Stomach (tissue), 9 donors: ENCODE measurements around the gene NKX1-2. TPM values are rescaled to one million over a fixed set of nuclear protein-coding genes. Genes with fewer than 3 reads are reported as not detected.

ENCODE experiments used
- DNase-seq, 2 donors: peaks; one replicate each; pipeline versions ENCODE4 v3.0.0 to v3.0.0-alpha.2; 2013 to 2019
- H3K27ac ChIP-seq, 5 donors: fragments of 200-600 bp in 4 of 5; sonication (generic) in 4 of 5; one replicate each; pipeline ENCODE4 v1.5.1; 2013 to 2019; ENCODE audit warnings: mild to moderate bottlenecking in 1 of 5, moderate library complexity in 1 of 5
- H3K27me3 ChIP-seq, 3 donors: fragments of 200-600 bp; sonication (generic); one replicate each; pipeline ENCODE4 v1.5.1; 2017 to 2019; ENCODE audit warnings: mixed run types in 1 of 3
- H3K36me3 ChIP-seq, 4 donors: fragments of 200-600 bp; sonication (generic); 1 replicate in 3 of 4; 2 replicates in 1 of 4; pipeline ENCODE4 v1.5.1; 2016 to 2019
- H3K4me1 ChIP-seq, 4 donors: fragments of 200-600 bp; sonication (generic); one replicate each; pipeline ENCODE4 v1.5.1; 2016 to 2019
- H3K4me3 ChIP-seq, 4 donors: fragments of 200-600 bp; sonication (generic) in 3 of 4; one replicate each; pipeline ENCODE4 v1.5.1; 2016 to 2019; ENCODE audit warnings: mild to moderate bottlenecking in 1 of 4
- H3K9me3 ChIP-seq, 4 donors: fragments of 200-600 bp; sonication (generic); one replicate each; pipeline ENCODE4 v1.5.1; 2016 to 2019
- EP300 ChIP-seq: sonication (generic); formaldehyde crosslinking; IDR thresholded peaks from one replicate; pipeline ENCODE4 v1.6.1; 2017; ENCODE audit warnings: antibody characterized with exemption
- POLR2A ChIP-seq, 4 donors: fragments of 450-650 bp; IDR thresholded peaks; one replicate each; pipeline ENCODE4 v1.6.1; 2016; ENCODE audit warnings: antibody characterized with exemption in 4 of 4, control low read depth in 2 of 4, mild to moderate bottlenecking in 1 of 4, moderate library complexity in 1 of 4
- POLR2AphosphoS5 ChIP-seq, 3 donors: sonication (generic); formaldehyde crosslinking; IDR thresholded peaks; one replicate each; pipeline ENCODE4 v1.6.1; 2016; ENCODE audit warnings: antibody characterized with exemption in 3 of 3
- WGBS, 5 donors: extraction: QIAGEN DNeasy Blood & Tissue Kit in 3 of 5; methylation state at CpG; one replicate each; pipeline versions ENCODE4 v1.1.5 to v1.1.7; 2013 to 2018; 5-methylcytosine and 5-hydroxymethylcytosine counted together
- intact Hi-C: fragments of 100-400 bp; cut with DNase I; formaldehyde crosslinking; loops from one replicate; pipeline ENCODE4 v1.15.1; 2023; ENCODE audit warnings: low total_unique reads
- polyA plus RNA-seq, 3 donors: library from polyadenylated mRNA; stranded (reverse); fragments of 200-250 nt; gene quantifications; one replicate each; pipeline ENCODE4 v1.2.3, GENCODE V29; 2013
- total RNA-seq, 5 donors: library from RNA; depleted of rRNA; stranded (reverse); fragments of >200 nt; gene quantifications; one replicate each; pipeline versions ENCODE4 v1.1.0 to v1.2.3, GENCODE V29; 2014 to 2016
- TF ChIP-seq, protein P1 (sequence below), 7 experiments: fragments of 450-650 bp in 4 of 7; fragments of 200-600 bp in 3 of 7; sonication (generic) in 3 of 7; IDR thresholded peaks; one replicate each; pipeline ENCODE4 v1.5.1; 2016 to 2019; ENCODE audit warnings: antibody characterized with exemption in 7 of 7, control low read depth in 2 of 7, mild to moderate bottlenecking in 1 of 7
- donor health status: healthy with polysubstance abuse.
- donor health status: Bipolar disorder and iron deficiency.
- donor health status: healthy.

NKX1-2 gene
- total and polyA plus RNA-seq, 8 donors, result 0.10 TPM; not detected in 7

DNA sequence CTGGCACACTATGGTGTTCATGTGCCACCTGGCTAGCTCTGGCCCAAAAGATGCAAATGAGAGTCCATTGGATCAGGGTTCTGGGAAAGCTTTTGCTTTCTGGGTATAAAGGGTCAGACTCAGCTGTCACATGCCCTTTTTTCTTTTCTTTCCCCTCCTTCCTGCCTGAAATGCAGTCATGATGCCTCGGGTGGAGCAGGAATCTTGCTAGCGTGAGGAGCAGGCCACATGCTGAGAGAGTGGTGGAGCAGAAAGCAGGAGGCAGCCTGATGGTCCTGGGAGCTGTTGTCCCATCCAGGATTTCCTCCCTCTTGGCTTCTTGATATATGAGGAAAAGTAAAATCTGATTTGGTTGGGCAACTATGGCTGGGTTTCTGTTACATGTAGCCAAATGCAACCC lies 9.1 kb upstream of the NKX1-2 start:
- H3K9me3 ChIP-seq, result no peaks in the 10 kb centered on the region
- intact Hi-C loops, result no loop called here
- no peak for TF ChIP-seq EP300
- no peak for TF ChIP-seq POLR2AphosphoS5 (IDR thresholded peaks at IDR 0.05)
- TF ChIP-seq POLR2A (IDR thresholded peaks at IDR 0.05), result no peak
- TF ChIP-seq, protein P1, sequence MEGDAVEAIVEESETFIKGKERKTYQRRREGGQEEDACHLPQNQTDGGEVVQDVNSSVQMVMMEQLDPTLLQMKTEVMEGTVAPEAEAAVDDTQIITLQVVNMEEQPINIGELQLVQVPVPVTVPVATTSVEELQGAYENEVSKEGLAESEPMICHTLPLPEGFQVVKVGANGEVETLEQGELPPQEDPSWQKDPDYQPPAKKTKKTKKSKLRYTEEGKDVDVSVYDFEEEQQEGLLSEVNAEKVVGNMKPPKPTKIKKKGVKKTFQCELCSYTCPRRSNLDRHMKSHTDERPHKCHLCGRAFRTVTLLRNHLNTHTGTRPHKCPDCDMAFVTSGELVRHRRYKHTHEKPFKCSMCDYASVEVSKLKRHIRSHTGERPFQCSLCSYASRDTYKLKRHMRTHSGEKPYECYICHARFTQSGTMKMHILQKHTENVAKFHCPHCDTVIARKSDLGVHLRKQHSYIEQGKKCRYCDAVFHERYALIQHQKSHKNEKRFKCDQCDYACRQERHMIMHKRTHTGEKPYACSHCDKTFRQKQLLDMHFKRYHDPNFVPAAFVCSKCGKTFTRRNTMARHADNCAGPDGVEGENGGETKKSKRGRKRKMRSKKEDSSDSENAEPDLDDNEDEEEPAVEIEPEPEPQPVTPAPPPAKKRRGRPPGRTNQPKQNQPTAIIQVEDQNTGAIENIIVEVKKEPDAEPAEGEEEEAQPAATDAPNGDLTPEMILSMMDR (IDR thresholded peaks at IDR 0.05), result no peak
- peaks cover 0 to 10% (median 8%) of the 10 kb centered on the region in 4 donors for H3K4me1 ChIP-seq
- 63 to 74% (median 71%) methylated on average over 2 of the region's 2 CpGs for WGBS, 5 donors
- no peak overlapping the region for H3K27ac ChIP-seq
- H3K27me3 ChIP-seq, result peaks cover 0 to 31% (median 7%) of the 10 kb centered on the region in 3 donors
- DNase-seq, result no peak
- no peaks in the 10 kb centered on the region for H3K36me3 ChIP-seq
- H3K4me3 ChIP-seq, result no peak overlapping the region

DNA sequence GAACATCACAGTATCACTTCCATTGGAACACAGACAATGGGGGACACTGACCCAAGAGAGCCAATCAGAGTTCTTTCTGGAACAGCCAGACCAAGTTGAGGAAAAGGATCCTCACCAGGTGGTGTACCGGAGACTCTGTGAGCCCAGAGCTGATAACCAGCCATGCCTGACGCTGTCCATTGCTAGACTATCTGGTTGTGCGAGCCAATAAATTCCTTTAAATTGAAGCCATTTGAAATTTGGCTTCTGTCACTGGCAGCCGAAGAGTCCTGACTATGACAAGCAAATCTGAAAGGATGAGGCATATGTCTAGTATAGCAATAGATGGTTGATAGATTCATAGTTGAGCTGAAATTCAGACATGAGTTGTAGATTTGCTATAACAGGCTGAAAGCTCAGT lies 8.6 kb upstream of the NKX1-2 start:
- TF ChIP-seq POLR2AphosphoS5 (IDR thresholded peaks at IDR 0.05) (no peak), EP300 (no peak), POLR2A (IDR thresholded peaks at IDR 0.05) (no peak)
- TF ChIP-seq, protein P1 (IDR thresholded peaks at IDR 0.05), result no peak
- DNase-seq, result no peak
- 89 to 98% (median 93%) methylated on average over 4 of the region's 4 CpGs for WGBS, 5 donors
- H3K4me1 ChIP-seq, result peaks cover 0 to 10% (median 8%) of the 10 kb centered on the region in 4 donors
- peaks cover 0 to 35% (median 10%) of the 10 kb centered on the region in 3 donors for H3K27me3 ChIP-seq
- no peak overlapping the region for H3K27ac ChIP-seq
- intact Hi-C loops, result no loop called here
- H3K36me3 ChIP-seq, result no peaks in the 10 kb centered on the region
- H3K9me3 ChIP-seq, result no peaks in the 10 kb centered on the region
- H3K4me3 ChIP-seq, result no peak overlapping the region

DNA sequence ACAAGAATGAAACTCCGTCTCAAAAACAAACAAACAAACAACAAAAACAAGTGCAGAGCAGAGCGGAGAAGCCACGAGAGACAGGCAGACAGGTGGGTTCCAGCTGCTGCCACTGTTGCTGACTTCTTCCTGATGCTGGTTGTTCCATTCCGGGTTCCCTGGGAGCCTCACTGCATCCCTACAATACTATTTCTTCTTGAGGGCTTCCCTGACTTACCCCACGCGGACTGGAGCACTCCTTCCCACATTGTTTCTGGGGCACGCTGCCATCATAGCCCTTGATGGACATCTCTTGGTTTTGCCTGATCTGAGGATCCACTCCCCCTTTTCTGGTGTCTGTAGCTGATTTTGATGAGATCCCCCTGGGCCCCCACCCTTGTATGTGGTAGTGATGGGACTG lies 5.6 kb upstream of the NKX1-2 start:
- no peak overlapping the region for H3K4me3 ChIP-seq
- intact Hi-C loops, result no loop called here
- WGBS, 5 donors, result 55 to 66% (median 62%) methylated on average over 7 of the region's 7 CpGs
- DNase-seq, result no peak
- no peaks in the 10 kb centered on the region for H3K9me3 ChIP-seq
- peaks cover 0 to 65% (median 35%) of the 10 kb centered on the region in 3 donors for H3K27me3 ChIP-seq
- TF ChIP-seq, protein P1 (IDR thresholded peaks at IDR 0.05), result no peak
- no peak for TF ChIP-seq POLR2A (IDR thresholded peaks at IDR 0.05)
- no peak for TF ChIP-seq EP300
- TF ChIP-seq POLR2AphosphoS5 (IDR thresholded peaks at IDR 0.05), result no peak
- peaks cover 0 to 5% (median 1%) of the 10 kb centered on the region in 4 donors for H3K4me1 ChIP-seq
- no peak overlapping the region for H3K27ac ChIP-seq
- H3K36me3 ChIP-seq, result no peaks in the 10 kb centered on the region

DNA sequence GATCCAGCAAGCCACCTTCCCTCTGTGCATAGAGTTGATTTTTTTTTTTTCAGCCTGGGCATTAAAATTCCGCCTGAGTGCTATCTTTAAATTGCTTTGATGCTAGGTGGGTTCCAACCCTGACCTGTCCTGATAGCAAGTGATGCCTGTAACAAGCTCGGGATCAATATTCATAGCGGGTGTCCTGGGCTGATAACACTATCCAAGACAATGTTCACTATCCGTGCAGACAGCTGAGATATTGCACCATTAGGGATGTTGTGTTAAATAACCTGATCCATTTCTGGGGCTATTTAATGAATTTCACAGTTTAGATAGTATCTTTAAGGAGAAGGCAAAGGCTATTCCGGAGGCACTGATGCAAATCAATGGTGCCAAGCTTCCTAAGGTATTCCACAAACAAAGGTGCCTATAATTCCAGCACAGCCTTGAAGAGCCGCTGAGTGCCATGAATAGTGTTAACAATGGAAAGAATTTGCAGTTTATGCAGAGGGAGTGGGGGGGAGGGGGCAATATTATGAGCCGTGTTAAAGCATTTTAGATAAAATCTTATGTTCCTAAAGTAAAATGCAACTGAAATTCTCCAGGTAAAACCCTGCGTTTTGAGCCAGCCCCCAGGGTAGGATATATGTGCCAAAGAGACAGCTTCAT lies 4.2 kb upstream of the NKX1-2 start:
- intact Hi-C loops, result no loop called here

More for the DNA sequence above, 4.2 kb upstream of the NKX1-2 start:
- no peaks in the 10 kb centered on the region for H3K36me3 ChIP-seq
- H3K4me3 ChIP-seq, result no peak overlapping the region
- H3K4me1 ChIP-seq, result peaks cover 11 to 19% (median 14%) of the 10 kb centered on the region in 4 donors
- no peaks in the 10 kb centered on the region for H3K9me3 ChIP-seq
- no peak for DNase-seq
- 11 to 21% (median 15%) methylated on average over 8 of the region's 8 CpGs for WGBS, 5 donors
- H3K27me3 ChIP-seq, result peaks cover 7 to 79% (median 48%) of the 10 kb centered on the region in 3 donors
- no peak overlapping the region for H3K27ac ChIP-seq
- TF ChIP-seq, protein P1 (IDR thresholded peaks at IDR 0.05), result no peak
- TF ChIP-seq POLR2A (IDR thresholded peaks at IDR 0.05) (no peak), POLR2AphosphoS5 (IDR thresholded peaks at IDR 0.05) (no peak), EP300 (no peak)
